Stimulated activated CD4-positive, alpha-beta T cell treated with anti-CD3 and anti-CD28 coated beads, Interleukin-15, amount 100 ng/mL, for 1 hour (primary cell): ENCODE results near the gene OCEL1.
"Not testable (repeated sequence)": the region's sequence is repeated elsewhere in the genome, so short reads cannot be mapped to it uniquely, and the experiment has no call there.

Experiments used
- DNase-seq, 2 donors: peaks; one replicate each; pipeline ENCODE4 v3.0.0-alpha.2; 2020; ENCODE audit warnings: low read depth in 1 of 2, low spot score in 1 of 2

Gene OCEL1, protein sequence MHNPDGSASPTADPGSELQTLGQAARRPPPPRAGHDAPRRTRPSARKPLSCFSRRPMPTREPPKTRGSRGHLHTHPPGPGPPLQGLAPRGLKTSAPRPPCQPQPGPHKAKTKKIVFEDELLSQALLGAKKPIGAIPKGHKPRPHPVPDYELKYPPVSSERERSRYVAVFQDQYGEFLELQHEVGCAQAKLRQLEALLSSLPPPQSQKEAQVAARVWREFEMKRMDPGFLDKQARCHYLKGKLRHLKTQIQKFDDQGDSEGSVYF

GRCh38 chr19:17226002-17226933 is at the start of gene OCEL1:
TSS of gene OCEL1 (plus strand) at chr19:17226226. CDS start at chr19:17226248, 22 bp downstream.
- peak; percentile 92 for DNase-seq

GRCh38 chr19:17178291-17178690 is 47.7 kb upstream of the OCEL1 start:
- no peak for DNase-seq

DNA sequence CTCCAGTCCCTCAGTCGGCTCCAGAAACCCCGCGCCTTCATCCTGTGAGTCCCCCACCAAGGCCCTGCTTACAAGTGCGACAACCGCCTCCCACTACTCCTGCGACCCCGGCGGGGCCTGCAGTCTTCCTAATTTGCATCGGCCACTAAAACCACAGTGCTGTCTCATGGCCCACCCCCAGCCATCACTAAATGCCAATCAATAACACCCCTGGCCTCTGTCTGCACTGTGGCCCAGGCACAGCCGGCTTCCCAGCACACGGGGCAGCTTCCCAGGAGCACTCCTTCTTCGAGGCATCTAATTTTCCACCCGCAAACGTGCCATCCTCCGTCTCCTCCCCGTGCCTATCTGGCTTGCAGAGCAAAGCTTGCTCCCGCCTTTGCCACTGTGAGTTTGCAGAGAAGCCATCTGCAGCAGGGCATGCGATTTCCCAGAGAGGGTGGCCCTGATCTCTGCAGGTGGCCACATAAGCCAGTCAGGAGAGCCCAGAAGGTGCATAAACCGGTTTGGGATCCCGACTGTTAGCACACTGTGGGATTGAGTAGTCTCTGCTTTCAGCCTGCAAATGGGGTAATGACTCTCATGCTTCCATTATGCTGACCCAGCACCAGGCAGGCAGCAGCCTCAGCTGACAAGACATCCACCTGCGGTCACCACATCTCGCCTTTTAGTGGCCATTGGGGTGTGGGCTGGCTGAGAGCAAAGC is 44.9 kb upstream of the OCEL1 start:
- DNase-seq: no peak

- no peak for DNase-seq
These were observed 42.7 kb upstream of the OCEL1 start for GRCh38 chr19:17183271-17183761.

DNA sequence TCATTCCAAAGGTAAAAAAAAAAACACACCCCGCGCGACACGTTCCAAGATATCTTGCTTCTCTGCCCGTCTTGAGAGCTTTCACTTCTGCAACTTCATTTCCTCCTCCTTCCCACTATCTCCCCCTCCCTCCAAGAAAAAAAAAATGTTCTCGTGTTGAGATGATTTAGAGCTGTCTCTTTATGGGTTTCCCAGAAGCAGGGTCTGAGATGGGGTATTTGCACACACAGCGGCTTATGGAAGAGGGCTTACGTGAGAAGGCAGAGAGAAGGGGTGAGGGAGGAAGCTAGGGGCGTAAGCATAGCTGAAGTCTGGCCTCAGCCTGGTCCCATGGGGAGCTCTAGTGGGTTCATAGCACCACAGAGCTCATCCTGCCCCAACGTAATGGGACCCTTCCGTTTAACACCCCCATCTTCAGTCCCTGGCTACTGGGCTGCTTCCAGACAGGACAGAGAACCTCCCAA is 42.1 kb upstream of the OCEL1 start:
- no peak for DNase-seq

GRCh38 chr19:17184371-17184841 is 41.6 kb upstream of the OCEL1 start:
- peak; percentile 12 to 23 for DNase-seq

DNA sequence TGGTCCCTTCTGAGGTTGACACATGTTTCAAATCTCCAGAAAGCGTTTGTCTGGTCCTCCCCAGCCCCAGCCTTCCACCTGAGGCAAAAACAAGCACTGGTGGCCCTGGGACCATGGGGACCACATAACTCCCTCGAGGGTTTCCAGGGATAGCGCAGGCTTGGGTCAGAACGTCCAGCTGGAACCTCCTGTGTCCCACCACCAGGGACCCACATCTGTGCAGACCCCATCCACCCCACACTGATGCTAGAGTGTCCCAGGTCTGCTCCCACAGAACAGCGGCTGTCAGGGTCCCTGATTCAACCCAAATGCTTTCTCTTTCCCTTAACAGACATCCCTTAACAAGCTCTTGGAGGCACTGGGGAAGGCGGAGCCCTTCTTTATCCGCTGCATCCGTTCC is 40.4 kb upstream of the OCEL1 start:
- DNase-seq: no peak

GRCh38 chr19:17191736-17192135 is 34.3 kb upstream of the OCEL1 start:
- not testable (repeated sequence) for DNase-seq

- DNase-seq: no peak
These were observed 33.3 kb upstream of the OCEL1 start for GRCh38 chr19:17192751-17193150.

DNA sequence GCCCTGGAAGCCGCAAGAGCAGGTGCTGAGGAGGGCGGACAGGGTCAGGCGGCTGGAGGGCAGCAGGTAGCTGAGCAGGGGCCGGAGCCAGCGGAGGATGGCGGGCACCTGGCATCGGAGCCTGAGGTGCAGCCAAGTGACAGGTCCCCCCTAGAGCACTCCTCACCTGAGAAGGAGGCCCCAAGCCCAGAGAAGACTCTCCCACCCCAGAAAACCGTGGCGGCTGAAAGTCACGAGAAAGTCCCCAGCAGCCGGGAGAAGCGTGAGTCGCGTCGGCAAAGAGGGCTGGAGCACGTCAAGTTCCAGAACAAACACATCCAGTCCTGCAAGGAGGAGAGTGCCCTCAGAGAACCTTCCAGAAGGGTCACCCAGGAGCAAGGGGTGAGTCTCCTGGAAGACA is 31.4 kb upstream of the OCEL1 start:
- no peak for DNase-seq

DNA sequence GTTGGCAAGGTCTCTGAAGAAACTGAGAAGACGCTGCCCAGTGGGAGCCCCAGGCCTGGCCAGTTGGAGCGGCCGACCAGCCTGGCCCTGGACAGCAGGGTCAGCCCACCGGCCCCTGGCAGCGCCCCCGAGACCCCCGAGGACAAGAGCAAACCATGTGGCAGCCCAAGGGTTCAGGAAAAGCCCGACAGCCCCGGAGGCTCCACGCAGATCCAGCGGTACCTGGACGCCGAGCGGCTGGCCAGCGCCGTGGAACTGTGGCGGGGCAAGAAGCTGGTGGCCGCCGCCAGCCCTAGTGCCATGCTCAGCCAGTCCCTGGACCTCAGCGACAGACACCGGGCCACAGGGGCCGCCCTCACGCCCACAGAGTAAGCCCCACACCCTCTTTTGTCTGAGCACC is 30.9 kb upstream of the OCEL1 start:
- no peak for DNase-seq

GRCh38 chr19:17196610-17197009 is 29.4 kb upstream of the OCEL1 start:
- DNase-seq: no peak

DNA sequence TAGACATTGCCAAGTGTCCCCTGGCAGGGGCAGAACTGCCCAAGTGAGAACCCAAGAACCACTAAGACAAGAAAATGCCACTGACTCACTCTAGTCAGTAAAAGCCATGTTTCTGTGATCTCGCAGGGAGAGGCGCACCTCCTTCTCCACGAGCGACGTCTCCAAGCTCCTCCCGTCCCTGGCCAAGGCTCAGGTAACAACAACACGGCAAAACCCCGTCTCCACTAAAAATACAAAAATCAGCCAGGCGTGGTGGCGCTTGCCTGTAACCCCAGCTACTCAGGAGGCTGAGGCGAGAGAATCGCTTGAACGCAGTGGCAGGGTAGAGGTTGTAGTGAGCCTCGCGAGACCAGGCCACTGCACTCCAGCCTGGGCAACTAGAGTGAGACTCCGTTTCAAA is 28.4 kb upstream of the OCEL1 start:
- DNase-seq: no peak

- no peak for DNase-seq
These were observed 25.5 kb upstream of the OCEL1 start for GRCh38 chr19:17200408-17201079.

DNA sequence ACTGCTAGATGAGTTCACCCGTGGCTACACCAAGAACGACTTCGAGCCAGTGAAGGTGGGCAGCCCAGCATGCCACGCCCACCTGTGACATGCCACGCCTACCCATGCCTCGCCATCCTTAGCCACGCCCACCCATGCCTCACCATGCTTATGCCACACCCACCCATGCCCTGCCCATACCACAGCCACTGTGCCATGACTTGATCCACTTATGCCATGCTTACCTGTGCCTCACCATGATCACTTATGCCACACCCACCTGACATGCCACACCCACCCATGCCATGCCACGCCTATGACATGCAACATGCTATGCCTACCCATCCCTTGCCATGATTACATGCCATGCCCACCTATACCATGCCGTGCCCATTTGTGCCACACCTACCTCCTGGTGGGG is 23.8 kb upstream of the OCEL1 start:
- DNase-seq: no peak

DNA sequence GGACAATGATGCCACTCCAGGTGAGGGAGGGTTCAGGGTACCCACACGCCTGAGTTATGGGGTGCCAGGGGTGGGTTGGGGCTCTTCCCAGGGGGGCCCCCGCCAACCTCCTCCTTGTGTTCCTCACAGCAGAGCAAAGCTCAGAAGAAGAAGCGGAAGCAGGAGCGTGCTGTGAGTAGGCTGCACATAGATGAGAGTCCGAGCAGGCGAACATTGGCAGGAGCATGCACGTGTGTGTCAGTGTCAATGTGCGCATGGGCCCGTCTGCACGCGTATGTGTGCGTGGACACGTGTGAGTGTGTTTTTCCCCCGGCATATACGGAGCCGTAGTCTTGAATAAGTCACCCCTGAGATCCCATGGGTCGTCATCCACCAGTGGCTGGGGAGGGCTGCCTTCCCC is 23.3 kb upstream of the OCEL1 start:
- DNase-seq: no peak

GRCh38 chr19:17205237-17206140 is 20.5 kb upstream of the OCEL1 start:
- DNase-seq: peak; percentile 38 to 41

- no peak for DNase-seq
These were observed 19.1 kb upstream of the OCEL1 start for GRCh38 chr19:17206736-17207581.
